H9 (cell line): ENCODE measurements around the gene TSPAN3. TPM values are rescaled to one million over a fixed set of nuclear protein-coding genes. Genes with fewer than 3 reads are reported as not detected.

Experiments
- DNase-seq: peaks from one replicate; pipeline ENCODE4 v3.0.0-alpha.2; 2017
- H2AFZ ChIP-seq: one replicate; pipeline ENCODE4 v1.6.1; 2013; ENCODE audit warnings: mild to moderate bottlenecking, low read length, control low read depth, moderate library complexity
- H2AK5ac ChIP-seq: 2 replicates; pipeline ENCODE4 v1.6.1; 2013; ENCODE audit warnings: low read length, control low read depth, mixed read lengths; ENCODE audit not compliant: insufficient read length
- H2BK120ac ChIP-seq: one replicate; pipeline ENCODE4 v1.6.1; 2013; ENCODE audit warnings: low read depth, mild to moderate bottlenecking, low read length, control low read depth, inconsistent platforms; ENCODE audit not compliant: poor library complexity, severe bottlenecking
- H2BK12ac ChIP-seq: 2 replicates; pipeline ENCODE4 v1.6.1; 2013; ENCODE audit warnings: low read length, control low read depth, mixed read lengths, low read depth; ENCODE audit not compliant: insufficient read length
- H2BK15ac ChIP-seq: 2 replicates; pipeline ENCODE4 v1.6.1; 2013; ENCODE audit warnings: low read depth, low read length, control low read depth
- H2BK20ac ChIP-seq: one replicate; pipeline ENCODE4 v1.6.1; 2013; ENCODE audit warnings: low read depth, mild to moderate bottlenecking, low read length, control low read depth, inconsistent platforms; ENCODE audit not compliant: poor library complexity, severe bottlenecking
- H2BK5ac ChIP-seq: 2 replicates; pipeline ENCODE4 v1.6.1; 2013; ENCODE audit warnings: low read length, control low read depth, mixed read lengths; ENCODE audit not compliant: insufficient read length
- H3K14ac ChIP-seq: 2 replicates; pipeline ENCODE4 v1.6.1; 2013; ENCODE audit warnings: low read length, control low read depth; ENCODE audit not compliant: insufficient read depth
- H3K18ac ChIP-seq: 2 replicates; pipeline ENCODE4 v1.6.1; 2013; ENCODE audit warnings: low read depth, mild to moderate bottlenecking, mixed read lengths, low read length, control low read depth; ENCODE audit not compliant: insufficient read length
- H3K23ac ChIP-seq: 2 replicates; pipeline ENCODE4 v1.6.1; 2013; ENCODE audit warnings: low read length, control low read depth, mixed read lengths, low read depth; ENCODE audit not compliant: insufficient read length
- H3K23me2 ChIP-seq: 2 replicates; pipeline ENCODE4 v1.6.1; 2013; ENCODE audit warnings: low read depth, mild to moderate bottlenecking, mixed read lengths, low read length, control low read depth; ENCODE audit not compliant: insufficient read length, poor library complexity, severe bottlenecking
- H3K27ac ChIP-seq: 2 replicates; pipeline ENCODE4 v1.5.1; 2013; ENCODE audit warnings: low read length, control low read depth, mixed read lengths, low read depth; ENCODE audit not compliant: insufficient read length
- H3K27me3 ChIP-seq: 2 replicates; pipeline ENCODE4 v1.6.1; 2013; ENCODE audit warnings: low read length, control low read depth, inconsistent platforms; ENCODE audit not compliant: insufficient read depth
- H3K4ac ChIP-seq: 2 replicates; pipeline ENCODE4 v1.6.1; 2013; ENCODE audit warnings: low read depth, mild to moderate bottlenecking, control low read depth, inconsistent platforms, low read length, moderate library complexity
- H3K4me1 ChIP-seq: 2 replicates; pipeline ENCODE4 v1.6.1; 2013; ENCODE audit warnings: low read length, control low read depth, inconsistent platforms; ENCODE audit not compliant: insufficient read depth
- H3K4me2 ChIP-seq: 2 replicates; pipeline ENCODE4 v1.6.1; 2013; ENCODE audit warnings: low read length, control low read depth, mixed read lengths; ENCODE audit not compliant: insufficient read length, insufficient read depth
- H3K56ac ChIP-seq: 2 replicates; pipeline ENCODE4 v1.6.1; 2013; ENCODE audit warnings: low read depth, mild to moderate bottlenecking, mixed read lengths, low read length, control low read depth; ENCODE audit not compliant: insufficient read length
- H3K79me1 ChIP-seq: 2 replicates; pipeline ENCODE4 v1.6.1; 2013; ENCODE audit warnings: low read depth, mild to moderate bottlenecking, moderate library complexity, low read length, control low read depth, inconsistent platforms; ENCODE audit not compliant: insufficient read depth, poor library complexity, severe bottlenecking
- H3K79me2 ChIP-seq: 2 replicates; pipeline ENCODE4 v1.6.1; 2013; ENCODE audit warnings: low read length, control low read depth, inconsistent platforms; ENCODE audit not compliant: insufficient read depth
- H3K9ac ChIP-seq: 2 replicates; pipeline ENCODE4 v1.6.1; 2013; ENCODE audit warnings: low read length, control low read depth, mixed read lengths; ENCODE audit not compliant: insufficient read length; ENCODE audit errors: extremely low read depth
- H3K9me3 ChIP-seq: one replicate; pipeline ENCODE4 v1.6.1; 2013; ENCODE audit warnings: low read depth, low read length, inconsistent platforms; ENCODE audit not compliant: control insufficient read depth
- H3T11ph ChIP-seq: one replicate; pipeline ENCODE4 v1.6.1; 2013; ENCODE audit warnings: mild to moderate bottlenecking, low read length, control low read depth, inconsistent platforms
- H4K20me1 ChIP-seq: one replicate; pipeline ENCODE4 v1.6.1; 2013; ENCODE audit not compliant: control insufficient read depth, insufficient read length, insufficient read depth
- H4K5ac ChIP-seq: 2 replicates; pipeline ENCODE4 v1.6.1; 2013; ENCODE audit warnings: low read depth, mild to moderate bottlenecking, mixed read lengths, low read length, control low read depth; ENCODE audit not compliant: insufficient read length
- H4K8ac ChIP-seq: replicated peaks from 2 replicates; pipeline ENCODE4 v1.6.1; 2013; ENCODE audit warnings: low read length, control low read depth, mixed read lengths, low read depth; ENCODE audit not compliant: insufficient read length
- H4K91ac ChIP-seq: 2 replicates; pipeline ENCODE4 v1.6.1; 2013; ENCODE audit warnings: low read depth, mild to moderate bottlenecking, moderate library complexity, mixed read lengths, low read length, control low read depth; ENCODE audit not compliant: insufficient read length
- H3K27ac Mint-ChIP-seq, 3 experiments: 2 replicates in 2 of 3; 3 replicates in 1 of 3; pipeline ENCODE4 v1.8.0; 2020 to 2021; ENCODE audit warnings: mixed read lengths in 3 of 3, mild to moderate bottlenecking in 1 of 3, moderate library complexity in 1 of 3
- H3K27me3 Mint-ChIP-seq: 2 replicates; pipeline ENCODE4 v1.8.0; 2021; ENCODE audit warnings: low read depth, mild to moderate bottlenecking, moderate library complexity, mixed read lengths
- H3K36me3 Mint-ChIP-seq, 3 experiments: 2 replicates in 2 of 3; 3 replicates in 1 of 3; pipeline ENCODE4 v1.8.0; 2020 to 2021; ENCODE audit warnings: low read depth in 3 of 3, mixed read lengths in 3 of 3; ENCODE audit not compliant: insufficient read depth in 1 of 3
- H3K4me1 Mint-ChIP-seq, 2 experiments: 2 replicates each; pipeline ENCODE4 v1.8.0; 2020; ENCODE audit warnings: mixed read lengths in 2 of 2
- H3K4me3 Mint-ChIP-seq, 2 experiments: 2 replicates in 1 of 2; 3 replicates in 1 of 2; pipeline ENCODE4 v1.8.0; 2020 to 2021; ENCODE audit warnings: mild to moderate bottlenecking in 2 of 2, mixed read lengths in 2 of 2, moderate library complexity in 1 of 2
- H3K9me3 Mint-ChIP-seq, 2 experiments: 2 replicates in 1 of 2; 3 replicates in 1 of 2; pipeline ENCODE4 v1.8.0; 2020; ENCODE audit warnings: mild to moderate bottlenecking in 2 of 2, mixed read lengths in 2 of 2, moderate library complexity in 1 of 2
- WGBS: extraction: QIAGEN DNeasy Blood & Tissue Kit; methylation state at CpG from one replicate; pipeline ENCODE4 v1.1.7; 2013; ENCODE audit warnings: missing lambda C conversion rate, low lambda C conversion rate, mixed read lengths; ENCODE audit not compliant: insufficient read length; ENCODE audit errors: extremely low coverage; 5-methylcytosine and 5-hydroxymethylcytosine counted together
- total RNA-seq: library from RNA; stranded (reverse); gene quantifications from 2 replicates; pipeline ENCODE4 v1.2.1, GENCODE V29; 2021
- TF ChIP-seq, protein P1 (sequence below): fragments of 200-600 bp; sonication (generic); conservative IDR thresholded peaks from 3 replicates; pipeline ENCODE4 v1.8.0; 2021; ENCODE audit warnings: antibody characterized with exemption, mild to moderate bottlenecking

TSPAN3 gene
- total RNA-seq, 1 experiment from 2014 or later = 117 TPM

- Histone ChIP-seq H3K4me1 (no peaks in the 10 kb centered on the region), H4K8ac (no peak overlapping the region), H3K27me3 (no peaks in the 10 kb centered on the region), H4K20me1 (no peaks in the 10 kb centered on the region), H4K91ac (no peak overlapping the region), H2BK15ac (no peak overlapping the region), H2BK5ac (no peak overlapping the region), H3K79me2 (no peaks in the 10 kb centered on the region), H3K23ac (no peak overlapping the region), H2BK12ac (no peak overlapping the region), H3K18ac (no peak overlapping the region), H3K9ac (no peak overlapping the region), H3K4me2 (no peak overlapping the region), H2AK5ac (no peak overlapping the region), H2BK120ac (no peak overlapping the region), H3K9me3 (no peaks in the 10 kb centered on the region), H3K79me1 (no peaks in the 10 kb centered on the region), H3K27ac (no peak overlapping the region), H3T11ph (no peak overlapping the region), H3K56ac (no peak overlapping the region), H3K14ac (no peak overlapping the region), H3K23me2 (no peaks in the 10 kb centered on the region), H2BK20ac (no peak overlapping the region), H4K5ac (no peak overlapping the region), H2AFZ (no peak overlapping the region), H3K4ac (no peak overlapping the region)
- H3K4me3 Mint-ChIP-seq = no peak overlapping the region
- WGBS = no CpG with 5 or more reads among the region's 8 CpGs
- DNase-seq = no peak
- H3K27ac Mint-ChIP-seq = no peak overlapping the region
- H3K27me3 Mint-ChIP-seq = no peaks in the 10 kb centered on the region; the same call in 1 of the 2 replicates
- H3K36me3 Mint-ChIP-seq = no peaks in the 10 kb centered on the region
- no peaks in the 10 kb centered on the region for H3K4me1 Mint-ChIP-seq
- TF ChIP-seq, protein P1, sequence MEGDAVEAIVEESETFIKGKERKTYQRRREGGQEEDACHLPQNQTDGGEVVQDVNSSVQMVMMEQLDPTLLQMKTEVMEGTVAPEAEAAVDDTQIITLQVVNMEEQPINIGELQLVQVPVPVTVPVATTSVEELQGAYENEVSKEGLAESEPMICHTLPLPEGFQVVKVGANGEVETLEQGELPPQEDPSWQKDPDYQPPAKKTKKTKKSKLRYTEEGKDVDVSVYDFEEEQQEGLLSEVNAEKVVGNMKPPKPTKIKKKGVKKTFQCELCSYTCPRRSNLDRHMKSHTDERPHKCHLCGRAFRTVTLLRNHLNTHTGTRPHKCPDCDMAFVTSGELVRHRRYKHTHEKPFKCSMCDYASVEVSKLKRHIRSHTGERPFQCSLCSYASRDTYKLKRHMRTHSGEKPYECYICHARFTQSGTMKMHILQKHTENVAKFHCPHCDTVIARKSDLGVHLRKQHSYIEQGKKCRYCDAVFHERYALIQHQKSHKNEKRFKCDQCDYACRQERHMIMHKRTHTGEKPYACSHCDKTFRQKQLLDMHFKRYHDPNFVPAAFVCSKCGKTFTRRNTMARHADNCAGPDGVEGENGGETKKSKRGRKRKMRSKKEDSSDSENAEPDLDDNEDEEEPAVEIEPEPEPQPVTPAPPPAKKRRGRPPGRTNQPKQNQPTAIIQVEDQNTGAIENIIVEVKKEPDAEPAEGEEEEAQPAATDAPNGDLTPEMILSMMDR = no peak
- H3K9me3 Mint-ChIP-seq = no peaks in the 10 kb centered on the region
Observed at GRCh38 chr15:76998663-76999285, 72.1 kb downstream of the TSPAN3 start.
